Measurements from ENCODE around the gene CCDC88C.

GRCh38 chr14:91290986-91291385 is 126.6 kb downstream of the CCDC88C start:
- no peak for TF ChIP-seq CTCF (IDR thresholded peaks at IDR 0.05)
- no peak for TF ChIP-seq POLR2A (IDR thresholded peaks at IDR 0.05)
